ENCODE data around the gene KRT35.

DNA sequence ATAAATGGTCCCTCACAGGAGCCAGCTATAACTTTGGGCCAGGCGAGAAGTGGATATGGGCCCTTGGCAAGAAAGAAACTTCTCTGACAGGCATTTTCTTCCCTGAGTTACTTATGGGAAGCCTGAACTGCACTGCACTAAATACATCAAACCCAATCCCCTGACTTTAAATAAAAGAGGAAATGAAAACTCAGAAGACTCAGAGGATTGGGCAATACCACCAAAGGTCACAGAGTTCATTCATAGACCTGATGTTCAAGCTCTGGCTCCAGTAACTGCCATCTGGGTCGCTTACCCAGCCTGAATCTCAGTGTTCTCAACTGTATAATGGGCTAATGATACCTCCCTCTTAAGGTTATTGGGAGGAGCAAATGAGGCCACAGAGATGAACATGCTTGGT, 815 bp downstream of the KRT35 start:
- TF ChIP-seq, protein P1, sequence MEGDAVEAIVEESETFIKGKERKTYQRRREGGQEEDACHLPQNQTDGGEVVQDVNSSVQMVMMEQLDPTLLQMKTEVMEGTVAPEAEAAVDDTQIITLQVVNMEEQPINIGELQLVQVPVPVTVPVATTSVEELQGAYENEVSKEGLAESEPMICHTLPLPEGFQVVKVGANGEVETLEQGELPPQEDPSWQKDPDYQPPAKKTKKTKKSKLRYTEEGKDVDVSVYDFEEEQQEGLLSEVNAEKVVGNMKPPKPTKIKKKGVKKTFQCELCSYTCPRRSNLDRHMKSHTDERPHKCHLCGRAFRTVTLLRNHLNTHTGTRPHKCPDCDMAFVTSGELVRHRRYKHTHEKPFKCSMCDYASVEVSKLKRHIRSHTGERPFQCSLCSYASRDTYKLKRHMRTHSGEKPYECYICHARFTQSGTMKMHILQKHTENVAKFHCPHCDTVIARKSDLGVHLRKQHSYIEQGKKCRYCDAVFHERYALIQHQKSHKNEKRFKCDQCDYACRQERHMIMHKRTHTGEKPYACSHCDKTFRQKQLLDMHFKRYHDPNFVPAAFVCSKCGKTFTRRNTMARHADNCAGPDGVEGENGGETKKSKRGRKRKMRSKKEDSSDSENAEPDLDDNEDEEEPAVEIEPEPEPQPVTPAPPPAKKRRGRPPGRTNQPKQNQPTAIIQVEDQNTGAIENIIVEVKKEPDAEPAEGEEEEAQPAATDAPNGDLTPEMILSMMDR (IDR thresholded peaks at IDR 0.05; ENCODE audit: low read depth, low read length, poor library complexity, severe bottlenecking): no peak
- no peak for TF ChIP-seq EZH2phosphoT487 (IDR thresholded peaks at IDR 0.05; ENCODE audit: borderline replicate concordance, low read length)

All from DOHH2 (cell line).